ENCODE measurements around the gene PPFIBP2. TPM values are rescaled to one million over a fixed set of nuclear protein-coding genes. Genes with fewer than 3 reads are reported as not detected.
A peak's percentile ranks its signal among the peaks of the same experiment; 100 is the strongest.

The PPFIBP2 gene
- total and polyA plus RNA-seq, 2 of the 13 experiments (the other 11 are each of a cell fraction or from before 2014, with no cell fraction given) = 15.0 to 52.5 TPM

DNA sequence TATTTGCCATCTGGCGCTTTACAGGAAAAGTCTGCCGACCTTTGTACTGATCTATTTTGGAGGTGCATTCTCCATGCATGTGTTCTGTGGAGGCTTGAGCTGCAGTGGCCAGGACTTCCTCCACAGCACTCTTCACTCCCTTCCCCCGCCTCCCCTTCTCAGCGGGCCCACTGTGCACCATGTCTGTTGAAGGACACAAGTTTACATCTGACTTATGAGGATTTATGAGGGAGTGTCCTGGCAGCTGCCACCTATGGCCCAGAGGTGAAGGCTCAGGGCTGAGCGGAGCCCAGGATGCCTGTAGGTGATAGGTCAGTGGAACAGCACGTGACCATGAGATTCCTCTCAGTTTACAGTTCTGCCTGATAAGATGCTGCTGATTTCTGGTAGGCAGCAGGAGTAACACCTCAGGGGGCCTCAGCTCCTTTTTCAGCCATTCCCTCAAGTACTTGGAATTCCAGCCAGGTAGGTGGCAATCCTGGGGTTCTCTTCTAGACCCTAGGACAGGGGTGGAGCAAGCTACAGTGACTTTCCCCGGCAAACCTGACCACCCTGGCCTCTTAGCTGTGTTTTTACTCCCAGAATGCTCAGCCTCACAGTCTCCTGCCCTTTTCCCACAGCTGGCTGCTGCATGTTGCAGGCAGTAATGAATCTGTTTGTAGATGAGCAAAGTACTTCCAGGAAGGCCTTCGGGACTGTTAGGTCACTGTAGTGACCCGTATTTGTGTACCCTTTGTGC lies 59.9 kb downstream of the PPFIBP2 start (continued):
- TF ChIP-seq, protein P1, sequence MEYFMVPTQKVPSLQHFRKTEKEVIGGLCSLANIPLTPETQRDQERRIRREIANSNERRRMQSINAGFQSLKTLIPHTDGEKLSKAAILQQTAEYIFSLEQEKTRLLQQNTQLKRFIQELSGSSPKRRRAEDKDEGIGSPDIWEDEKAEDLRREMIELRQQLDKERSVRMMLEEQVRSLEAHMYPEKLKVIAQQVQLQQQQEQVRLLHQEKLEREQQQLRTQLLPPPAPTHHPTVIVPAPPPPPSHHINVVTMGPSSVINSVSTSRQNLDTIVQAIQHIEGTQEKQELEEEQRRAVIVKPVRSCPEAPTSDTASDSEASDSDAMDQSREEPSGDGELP (IDR thresholded peaks at IDR 0.05; ENCODE audit: borderline replicate concordance, low read depth) = peak; percentile 67; the same call in 1 of the 2 replicates
- TF ChIP-seq ZNF792 (CRISPR knock-in tag; IDR thresholded peaks at IDR 0.05) (peak; percentile 46; the same call in 1 of the 2 replicates), POLR2A (IDR thresholded peaks at IDR 0.05; ENCODE audit: insufficient read depth in 1 of 2, low read depth in 2 of 2, low read length in 2 of 2) (no peak; a peak in 1 of 4 replicates), SSRP1 (CRISPR knock-in tag; IDR thresholded peaks at IDR 0.05) (no peak), KMT2B (CRISPR knock-in tag; IDR thresholded peaks at IDR 0.05) (no peak), ARID2 (CRISPR knock-in tag; IDR thresholded peaks at IDR 0.05; ENCODE audit: borderline replicate concordance) (no peak), TMF1 (CRISPR knock-in tag; IDR thresholded peaks at IDR 0.05; ENCODE audit: low read depth) (no peak), ZNF652 (CRISPR knock-in tag; IDR thresholded peaks at IDR 0.05; ENCODE audit: borderline replicate concordance, low read depth) (no peak), FOSL1 (CRISPR knock-in tag; IDR thresholded peaks at IDR 0.05; ENCODE audit: borderline replicate concordance) (no peak), PAF1 (CRISPR knock-in tag; IDR thresholded peaks at IDR 0.05) (no peak), JUND (CRISPR knock-in tag; IDR thresholded peaks at IDR 0.05) (peak; percentile 11; the same call in 1 of the 2 replicates), ZNF230 (CRISPR knock-in tag; IDR thresholded peaks at IDR 0.05) (peak; percentile 93; the same call in 1 of the 2 replicates), RFX1 (IDR thresholded peaks at IDR 0.05) (no peak), SRY (CRISPR knock-in tag; IDR thresholded peaks at IDR 0.05) (no peak), SOX5 (CRISPR knock-in tag; IDR thresholded peaks at IDR 0.05; ENCODE audit: borderline replicate concordance) (peak; percentile 59; the same call in 1 of the 2 replicates), ZNF550 (CRISPR knock-in tag; IDR thresholded peaks at IDR 0.05; ENCODE audit: borderline replicate concordance) (no peak), ZNF30 (CRISPR knock-in tag; IDR thresholded peaks at IDR 0.05) (no peak)
- TF ChIP-seq, protein P2, sequence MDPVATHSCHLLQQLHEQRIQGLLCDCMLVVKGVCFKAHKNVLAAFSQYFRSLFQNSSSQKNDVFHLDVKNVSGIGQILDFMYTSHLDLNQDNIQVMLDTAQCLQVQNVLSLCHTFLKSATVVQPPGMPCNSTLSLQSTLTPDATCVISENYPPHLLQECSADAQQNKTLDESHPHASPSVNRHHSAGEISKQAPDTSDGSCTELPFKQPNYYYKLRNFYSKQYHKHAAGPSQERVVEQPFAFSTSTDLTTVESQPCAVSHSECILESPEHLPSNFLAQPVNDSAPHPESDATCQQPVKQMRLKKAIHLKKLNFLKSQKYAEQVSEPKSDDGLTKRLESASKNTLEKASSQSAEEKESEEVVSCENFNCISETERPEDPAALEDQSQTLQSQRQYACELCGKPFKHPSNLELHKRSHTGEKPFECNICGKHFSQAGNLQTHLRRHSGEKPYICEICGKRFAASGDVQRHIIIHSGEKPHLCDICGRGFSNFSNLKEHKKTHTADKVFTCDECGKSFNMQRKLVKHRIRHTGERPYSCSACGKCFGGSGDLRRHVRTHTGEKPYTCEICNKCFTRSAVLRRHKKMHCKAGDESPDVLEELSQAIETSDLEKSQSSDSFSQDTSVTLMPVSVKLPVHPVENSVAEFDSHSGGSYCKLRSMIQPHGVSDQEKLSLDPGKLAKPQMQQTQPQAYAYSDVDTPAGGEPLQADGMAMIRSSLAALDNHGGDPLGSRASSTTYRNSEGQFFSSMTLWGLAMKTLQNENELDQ (CRISPR knock-in tag; IDR thresholded peaks at IDR 0.05; ENCODE audit: borderline replicate concordance) = peak; percentile 45; the same call in 1 of the 2 replicates
- TF ChIP-seq, protein P3, sequence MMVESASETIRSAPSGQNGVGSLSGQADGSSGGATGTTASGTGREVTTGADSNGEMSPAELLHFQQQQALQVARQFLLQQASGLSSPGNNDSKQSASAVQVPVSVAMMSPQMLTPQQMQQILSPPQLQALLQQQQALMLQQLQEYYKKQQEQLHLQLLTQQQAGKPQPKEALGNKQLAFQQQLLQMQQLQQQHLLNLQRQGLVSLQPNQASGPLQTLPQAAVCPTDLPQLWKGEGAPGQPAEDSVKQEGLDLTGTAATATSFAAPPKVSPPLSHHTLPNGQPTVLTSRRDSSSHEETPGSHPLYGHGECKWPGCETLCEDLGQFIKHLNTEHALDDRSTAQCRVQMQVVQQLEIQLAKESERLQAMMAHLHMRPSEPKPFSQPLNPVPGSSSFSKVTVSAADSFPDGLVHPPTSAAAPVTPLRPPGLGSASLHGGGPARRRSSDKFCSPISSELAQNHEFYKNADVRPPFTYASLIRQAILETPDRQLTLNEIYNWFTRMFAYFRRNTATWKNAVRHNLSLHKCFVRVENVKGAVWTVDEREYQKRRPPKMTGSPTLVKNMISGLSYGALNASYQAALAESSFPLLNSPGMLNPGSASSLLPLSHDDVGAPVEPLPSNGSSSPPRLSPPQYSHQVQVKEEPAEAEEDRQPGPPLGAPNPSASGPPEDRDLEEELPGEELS (CRISPR knock-in tag; IDR thresholded peaks at IDR 0.05) = peak; percentile 76
- TF ChIP-seq, protein P4, sequence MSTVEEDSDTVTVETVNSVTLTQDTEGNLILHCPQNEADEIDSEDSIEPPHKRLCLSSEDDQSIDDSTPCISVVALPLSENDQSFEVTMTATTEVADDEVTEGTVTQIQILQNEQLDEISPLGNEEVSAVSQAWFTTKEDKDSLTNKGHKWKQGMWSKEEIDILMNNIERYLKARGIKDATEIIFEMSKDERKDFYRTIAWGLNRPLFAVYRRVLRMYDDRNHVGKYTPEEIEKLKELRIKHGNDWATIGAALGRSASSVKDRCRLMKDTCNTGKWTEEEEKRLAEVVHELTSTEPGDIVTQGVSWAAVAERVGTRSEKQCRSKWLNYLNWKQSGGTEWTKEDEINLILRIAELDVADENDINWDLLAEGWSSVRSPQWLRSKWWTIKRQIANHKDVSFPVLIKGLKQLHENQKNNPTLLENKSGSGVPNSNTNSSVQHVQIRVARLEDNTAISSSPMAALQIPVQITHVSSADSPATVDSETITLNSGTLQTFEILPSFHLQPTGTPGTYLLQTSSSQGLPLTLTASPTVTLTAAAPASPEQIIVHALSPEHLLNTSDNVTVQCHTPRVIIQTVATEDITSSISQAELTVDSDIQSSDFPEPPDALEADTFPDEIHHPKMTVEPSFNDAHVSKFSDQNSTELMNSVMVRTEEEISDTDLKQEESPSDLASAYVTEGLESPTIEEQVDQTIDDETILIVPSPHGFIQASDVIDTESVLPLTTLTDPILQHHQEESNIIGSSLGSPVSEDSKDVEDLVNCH (CRISPR knock-in tag; IDR thresholded peaks at IDR 0.05) = no peak
- TF ChIP-seq, protein P5, sequence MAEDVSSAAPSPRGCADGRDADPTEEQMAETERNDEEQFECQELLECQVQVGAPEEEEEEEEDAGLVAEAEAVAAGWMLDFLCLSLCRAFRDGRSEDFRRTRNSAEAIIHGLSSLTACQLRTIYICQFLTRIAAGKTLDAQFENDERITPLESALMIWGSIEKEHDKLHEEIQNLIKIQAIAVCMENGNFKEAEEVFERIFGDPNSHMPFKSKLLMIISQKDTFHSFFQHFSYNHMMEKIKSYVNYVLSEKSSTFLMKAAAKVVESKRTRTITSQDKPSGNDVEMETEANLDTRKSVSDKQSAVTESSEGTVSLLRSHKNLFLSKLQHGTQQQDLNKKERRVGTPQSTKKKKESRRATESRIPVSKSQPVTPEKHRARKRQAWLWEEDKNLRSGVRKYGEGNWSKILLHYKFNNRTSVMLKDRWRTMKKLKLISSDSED (CRISPR knock-in tag; IDR thresholded peaks at IDR 0.05) = no peak
